K562 (cell line): ENCODE data around the gene SLC25A44.
"Not testable (repeated sequence)": the region's sequence is repeated elsewhere in the genome, so short reads cannot be mapped to it uniquely, and the experiment has no call there.

ENCODE experiments used
- ATF1 ChIP-seq, 2 experiments: fragments of 450-650 bp in 1 of 2; IDR thresholded peaks; 2 replicates each; pipeline ENCODE4 v1.6.1; 2016; ENCODE audit warnings: missing compliant biosample characterization in 1 of 2, missing genetic modification characterization in 1 of 2
- CTBP1 ChIP-seq: fragments of 450-650 bp; IDR thresholded peaks from 2 replicates; pipeline ENCODE4 v1.6.1; 2016; ENCODE audit warnings: borderline replicate concordance
- CTCF ChIP-seq, 3 experiments: IDR thresholded peaks in 2 of 3; conservative IDR thresholded peaks in 1 of 3; 2 replicates each; pipeline ENCODE4 v1.5.1; 2011 to 2012; ENCODE audit warnings: low read length in 3 of 3, mild to moderate bottlenecking in 3 of 3, control low read depth in 2 of 3, improper control_type of control experiment in 1 of 3, inconsistent platforms in 1 of 3, low read depth in 1 of 3, mixed read lengths in 1 of 3, moderate library complexity in 1 of 3; ENCODE audit not compliant: insufficient read depth in 2 of 3
- E4F1 ChIP-seq: fragments of 250-450 bp; sonication (Bioruptor Pico); IDR thresholded peaks from 2 replicates; pipeline ENCODE4 v1.5.0; 2021; ENCODE audit warnings: mild to moderate bottlenecking, borderline replicate concordance
- KLF6 ChIP-seq: fragments of 250-450 bp; sonication (Bioruptor Pico); IDR thresholded peaks from 2 replicates; pipeline ENCODE4 v1.4.0; 2020; ENCODE audit warnings: mild to moderate bottlenecking, moderate library complexity, borderline replicate concordance
- NRF1 ChIP-seq, 2 experiments: fragments of 450-650 bp; IDR thresholded peaks in 1 of 2; conservative IDR thresholded peaks in 1 of 2; 2 replicates each; pipeline ENCODE4 v1.6.1; 2014; ENCODE audit warnings: mild to moderate bottlenecking in 2 of 2
- PHF20 ChIP-seq: fragments of 450-650 bp; IDR thresholded peaks from 2 replicates; pipeline ENCODE4 v1.6.1; 2018; ENCODE audit not compliant: partially characterized antibody
- POLR2A ChIP-seq: fragments of 450-650 bp; conservative IDR thresholded peaks from 2 replicates; pipeline ENCODE4 v1.6.1; 2016
- PPARD ChIP-seq: fragments of 250-450 bp; sonication (Bioruptor Pico); IDR thresholded peaks from 2 replicates; pipeline ENCODE4 v1.8.0; 2022; ENCODE audit warnings: inconsistent platforms, mild to moderate bottlenecking, moderate library complexity
- VEZF1 ChIP-seq: fragments of 200-800 bp; sonication (Bioruptor generic); IDR thresholded peaks from 2 replicates; pipeline ENCODE4 v1.6.1; 2017; ENCODE audit warnings: missing genetic modification characterization, missing compliant biosample characterization
- ZNF143 ChIP-seq: sonication (generic); formaldehyde crosslinking; IDR thresholded peaks from 2 replicates; pipeline ENCODE4 v1.9.0; 2022; ENCODE audit warnings: mild to moderate bottlenecking, missing genetic modification reagents
- ZNF24 ChIP-seq: fragments of 450-650 bp; IDR thresholded peaks from 2 replicates; pipeline ENCODE4 v1.6.1; 2016
- ZNF277 ChIP-seq: fragments of 250-450 bp; sonication (Bioruptor Pico); IDR thresholded peaks from 2 replicates; pipeline ENCODE4 v1.8.0; 2022; ENCODE audit warnings: inconsistent platforms, mild to moderate bottlenecking, moderate library complexity, borderline replicate concordance

DNA sequence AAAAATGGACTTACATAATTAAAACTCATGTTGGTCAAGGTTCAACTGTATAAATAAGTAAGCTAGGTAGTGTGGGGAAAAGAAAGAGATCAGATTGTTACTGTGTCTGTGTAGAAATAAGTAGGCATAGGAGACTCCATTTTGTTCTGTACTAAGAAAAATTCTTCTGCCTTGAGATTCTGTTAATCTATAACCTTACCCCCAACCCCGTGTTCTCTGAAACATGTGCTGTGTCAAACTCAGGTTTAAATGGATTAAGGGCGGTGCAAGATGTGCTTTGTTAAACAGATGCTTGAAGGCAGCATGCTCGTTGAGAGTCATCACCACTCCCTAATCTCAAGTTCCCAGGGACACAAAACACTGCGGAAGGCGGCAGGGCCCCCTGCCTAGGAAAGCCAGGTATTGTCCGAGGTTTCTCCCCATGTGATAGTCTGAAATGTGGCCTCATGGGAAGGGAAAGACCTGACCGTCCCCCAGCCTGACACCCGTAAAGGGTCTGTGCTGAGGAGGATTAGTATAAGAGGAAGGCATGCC lies 12.4 kb upstream of the SLC25A44 start:
- TF ChIP-seq CTCF (IDR thresholded peaks at IDR 0.05 in 2 of 3, conservative IDR thresholded peaks at IDR 0.05 in 1 of 3; ENCODE audit: insufficient read depth in 2 of 3, low read depth in 1 of 3, low read length in 3 of 3) (peak in 1 of 3 experiments; percentile 19; a peak in 1 of 6 replicates), CTBP1 (peak; percentile 32; the same call in 1 of the 2 replicates)
- not testable (repeated sequence) for TF ChIP-seq E4F1; ZNF277 (CRISPR knock-in tag); PHF20; PPARD; POLR2A; NRF1 (conservative IDR thresholded peaks at IDR 0.05 in 1 of 2, IDR thresholded peaks at IDR 0.05 in 1 of 2); KLF6 (CRISPR knock-in tag); ZNF143 (CRISPR knock-in tag); VEZF1 (CRISPR knock-in tag); ZNF24; ATF1 (CRISPR knock-in tag; IDR thresholded peaks at IDR 0.05); ATF1 (tag; IDR thresholded peaks at IDR 0.05)
